ENCODE measurements around the gene DDX3X.
"Not testable (repeated sequence)": the region's sequence is repeated elsewhere in the genome, so short reads cannot be mapped to it uniquely, and the experiment has no call there.

DDX3X gene

GRCh38 chrX:41373989-41374606, 40.1 kb downstream of the DDX3X start:
- no peak for DNase-seq (ENCODE audit: low read depth)

DNA sequence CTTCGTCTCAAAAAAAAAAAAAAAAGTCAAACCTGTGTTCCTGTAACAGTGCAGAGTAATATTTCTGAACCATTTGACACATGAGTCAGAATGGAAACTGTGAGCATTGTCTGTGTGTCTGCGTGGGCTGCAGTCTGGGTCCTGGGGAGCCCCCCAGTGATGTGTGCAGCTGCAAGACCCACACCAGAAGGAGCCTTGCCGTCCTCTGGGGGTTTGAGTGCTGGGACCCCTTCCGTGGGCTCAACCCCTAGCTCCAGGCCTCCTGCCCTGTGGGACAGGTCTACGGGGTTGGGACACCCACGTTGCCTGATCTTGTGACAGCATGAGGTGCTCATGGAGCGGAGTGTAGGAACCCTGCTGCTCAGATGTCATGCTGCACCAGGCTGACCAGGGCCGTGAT, 43.7 kb downstream of the DDX3X start:
- DNase-seq (ENCODE audit: low read depth): no peak

DNA sequence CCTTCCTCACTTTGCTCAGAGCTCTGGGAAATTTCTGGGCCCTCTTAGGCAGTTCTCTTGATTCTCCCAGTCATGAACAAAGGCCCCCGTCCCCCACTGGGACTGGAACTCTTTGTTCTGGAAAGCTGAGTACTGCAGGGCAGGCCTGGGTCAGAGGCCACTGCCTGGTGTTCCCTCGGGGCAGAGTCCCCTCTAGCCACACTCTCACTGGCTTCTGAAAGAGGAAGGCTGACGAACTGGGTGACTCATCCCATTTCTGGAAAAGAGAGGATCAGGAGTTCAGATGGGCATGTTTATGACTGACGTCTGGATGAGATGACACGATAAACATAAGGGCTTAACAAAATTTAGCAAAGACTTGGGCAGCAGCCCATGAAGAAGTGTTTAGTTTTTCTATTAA, 47.7 kb downstream of the DDX3X start:
- DNase-seq (ENCODE audit: low read depth): no peak

- no peak for DNase-seq (ENCODE audit: low read depth)
Observed at GRCh38 chrX:41382714-41383645, 49.0 kb downstream of the DDX3X start.

- no peak for DNase-seq (ENCODE audit: low read depth)
Observed at GRCh38 chrX:41384051-41384705, 50.2 kb downstream of the DDX3X start.

DNA sequence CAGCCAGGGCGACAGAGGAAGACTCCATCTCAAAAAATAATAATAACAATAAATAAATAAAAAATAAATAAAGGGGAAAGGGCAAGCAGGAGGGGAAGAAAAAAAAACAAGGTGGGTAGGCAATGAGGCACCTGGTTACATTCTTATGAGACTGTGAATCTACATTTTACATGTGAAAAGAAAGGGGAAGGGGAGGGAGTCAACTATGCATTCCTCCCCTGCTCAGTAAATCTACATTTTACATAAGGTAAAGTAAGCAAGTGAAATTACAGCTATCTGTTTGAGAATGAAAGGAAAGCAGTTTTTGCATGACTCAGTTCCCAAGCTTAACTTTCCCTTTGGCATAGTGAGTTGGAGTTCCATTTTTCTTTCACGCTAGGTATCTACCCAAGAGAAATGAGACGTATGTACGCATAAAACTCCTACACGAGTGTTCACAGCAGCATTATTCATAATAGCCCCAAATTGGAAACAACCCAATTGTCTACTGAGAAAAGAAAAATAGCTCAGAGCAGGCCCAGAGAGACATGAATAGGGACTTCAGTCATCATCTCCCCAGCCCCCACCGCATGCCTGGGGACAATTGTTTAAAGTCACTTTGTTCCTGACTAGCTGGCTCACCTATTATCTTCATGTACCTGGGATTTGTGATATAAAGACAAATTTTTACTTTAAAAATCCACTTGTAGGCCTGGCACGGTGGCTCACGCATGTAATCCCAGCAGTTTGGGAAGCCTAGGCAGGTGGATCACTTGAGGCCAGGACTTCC, 52.4 kb downstream of the DDX3X start:
- DNase-seq (ENCODE audit: low read depth): no peak

DNA sequence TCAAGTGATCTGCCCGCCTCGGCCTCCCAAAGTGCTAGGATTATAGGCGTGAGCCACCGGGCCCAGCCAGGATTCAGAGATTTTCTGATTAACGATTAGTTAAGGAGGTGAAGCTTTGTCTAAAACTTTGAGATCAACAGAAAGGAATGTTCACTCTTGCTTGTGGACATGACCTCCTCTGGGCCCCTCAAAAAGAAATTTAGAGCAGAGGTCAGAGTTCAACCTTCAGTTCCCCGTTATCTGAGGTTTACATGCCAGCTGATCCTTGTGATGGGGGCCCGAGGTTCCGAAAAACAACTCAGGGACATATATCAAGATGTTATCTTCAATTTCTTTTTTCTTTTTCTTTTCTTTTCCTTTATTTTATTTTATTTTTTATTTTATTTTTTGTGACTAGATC, 54.6 kb downstream of the DDX3X start:
- DNase-seq (ENCODE audit: low read depth): no peak

- no peak for DNase-seq (ENCODE audit: low read depth)
Observed at GRCh38 chrX:41389311-41389888, 55.4 kb downstream of the DDX3X start.

DNA sequence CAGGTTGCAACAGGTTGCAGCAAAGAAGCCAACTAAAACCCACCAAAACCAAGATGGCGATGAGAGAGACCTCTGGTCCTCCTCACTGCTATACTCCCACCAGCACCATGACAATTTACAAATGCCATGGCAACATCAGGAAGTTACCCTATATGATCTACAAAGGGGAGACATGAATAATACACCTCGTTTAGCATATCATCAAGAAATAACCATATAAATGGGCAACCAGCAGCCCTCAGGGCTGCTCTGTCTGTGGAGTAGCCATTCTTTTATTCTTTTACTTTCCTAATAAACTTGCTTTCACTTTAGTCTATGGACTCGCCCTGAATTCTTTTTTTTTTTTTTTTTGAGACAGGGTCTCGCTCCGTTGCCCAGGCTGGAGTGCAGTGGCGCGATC, 56.6 kb downstream of the DDX3X start:
- DNase-seq (ENCODE audit: low read depth): not testable (repeated sequence)

- DNase-seq (ENCODE audit: low read depth): no peak
Observed at GRCh38 chrX:41391606-41392005, 57.6 kb downstream of the DDX3X start.

DNA sequence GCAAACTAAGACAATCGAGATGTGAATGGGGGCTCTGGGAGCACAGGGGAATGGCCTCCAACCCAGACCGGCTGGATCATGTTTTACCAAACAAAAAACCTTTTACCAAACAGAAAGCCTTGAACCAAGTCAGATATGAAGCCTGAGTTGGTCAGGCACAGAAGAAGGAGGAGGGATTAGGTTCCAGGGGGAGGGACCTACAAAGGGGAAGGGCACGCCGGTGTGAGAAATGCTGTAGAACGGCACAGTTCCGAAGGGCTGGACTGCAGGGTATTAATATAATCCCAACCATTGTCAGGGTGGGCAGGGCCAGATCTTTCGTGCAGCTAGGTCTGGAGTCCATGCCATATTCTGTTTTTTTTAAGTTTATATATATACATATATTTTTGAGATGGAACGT, 60.3 kb downstream of the DDX3X start:
- DNase-seq (ENCODE audit: low read depth): no peak

DNA sequence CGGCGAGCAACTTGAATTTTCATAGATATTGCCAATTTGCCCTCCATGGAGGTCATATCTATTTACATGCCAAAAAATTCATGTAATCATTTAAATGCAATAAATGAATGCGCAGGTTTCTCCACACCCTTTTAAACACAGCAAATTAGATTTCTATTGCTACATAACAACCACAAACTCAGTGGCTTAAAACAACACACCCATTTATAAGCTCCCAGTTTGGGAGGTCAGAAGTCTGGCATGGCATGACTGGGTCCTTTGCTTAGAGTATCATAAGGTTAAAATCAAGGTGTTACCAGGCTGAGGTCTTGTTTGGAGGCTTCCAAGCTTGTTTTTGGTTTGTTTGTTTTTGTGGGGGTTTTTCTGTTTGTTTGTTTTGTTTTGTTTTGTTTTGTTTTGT, 63.3 kb downstream of the DDX3X start:
- no peak for DNase-seq (ENCODE audit: low read depth)

DNA sequence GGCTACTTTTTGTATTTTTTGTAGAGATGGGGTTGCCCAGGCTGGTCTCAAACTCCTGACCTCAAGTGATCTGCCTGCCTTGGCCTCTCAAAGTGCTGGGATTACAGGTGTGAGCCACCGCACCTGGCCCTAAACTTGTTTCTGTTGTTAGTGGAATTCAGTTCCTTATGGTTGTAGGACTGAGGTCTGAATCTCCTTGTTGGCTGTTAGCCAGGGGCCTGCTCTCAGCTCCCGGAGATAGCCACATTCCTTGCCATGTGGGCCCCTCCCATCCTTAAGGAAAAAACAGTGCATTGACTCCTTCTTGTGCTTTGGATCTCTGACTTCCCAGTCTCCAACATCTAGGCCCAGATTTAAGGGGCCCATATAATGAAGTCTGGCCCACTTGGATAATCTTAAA, 63.8 kb downstream of the DDX3X start:
- no peak for DNase-seq (ENCODE audit: low read depth)

DNA sequence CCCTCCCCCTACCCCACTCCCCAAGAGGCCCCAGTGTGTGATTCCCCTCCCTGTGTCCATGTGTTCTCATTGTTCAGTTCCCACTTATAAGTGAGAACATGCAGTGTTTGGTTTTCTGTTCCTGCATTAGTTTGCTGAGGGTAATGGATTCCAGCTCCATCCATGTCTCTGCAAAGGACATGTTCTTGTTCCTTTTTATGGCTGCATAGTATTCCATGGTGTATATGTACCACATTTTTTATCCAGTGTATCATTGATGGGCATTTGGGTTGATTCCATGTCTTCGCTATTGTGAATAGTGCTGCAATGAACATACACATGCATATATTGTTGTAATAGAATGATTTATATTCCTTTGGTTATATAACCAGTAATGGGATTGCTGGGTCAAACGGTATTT, 68.6 kb downstream of the DDX3X start:
- not testable (repeated sequence) for DNase-seq (ENCODE audit: low read depth)

GRCh38 chrX:41405551-41405950, 71.6 kb downstream of the DDX3X start:
- no peak for DNase-seq (ENCODE audit: low read depth)

DNA sequence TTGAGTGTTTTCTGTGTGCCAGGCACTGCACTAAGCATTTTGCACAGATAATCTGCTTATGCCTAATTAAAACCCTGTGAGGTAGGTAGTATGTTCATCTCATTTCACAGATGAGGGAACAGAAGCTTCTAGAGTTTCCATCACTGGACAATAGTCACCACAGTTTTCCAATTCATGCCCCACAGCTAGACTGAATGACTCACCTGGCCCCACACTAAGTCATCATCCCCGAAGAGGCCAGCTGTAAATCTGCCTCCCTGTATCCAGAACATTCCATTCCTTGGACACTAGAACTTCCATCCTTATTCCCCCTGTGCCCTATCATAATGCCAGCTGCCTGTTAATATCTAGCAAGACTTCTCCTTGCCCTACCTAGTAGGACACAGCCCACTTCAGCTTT, 72.2 kb downstream of the DDX3X start:
- no peak for DNase-seq (ENCODE audit: low read depth)

GRCh38 chrX:41407816-41408215, 73.9 kb downstream of the DDX3X start:
- no peak for DNase-seq (ENCODE audit: low read depth)

DNA sequence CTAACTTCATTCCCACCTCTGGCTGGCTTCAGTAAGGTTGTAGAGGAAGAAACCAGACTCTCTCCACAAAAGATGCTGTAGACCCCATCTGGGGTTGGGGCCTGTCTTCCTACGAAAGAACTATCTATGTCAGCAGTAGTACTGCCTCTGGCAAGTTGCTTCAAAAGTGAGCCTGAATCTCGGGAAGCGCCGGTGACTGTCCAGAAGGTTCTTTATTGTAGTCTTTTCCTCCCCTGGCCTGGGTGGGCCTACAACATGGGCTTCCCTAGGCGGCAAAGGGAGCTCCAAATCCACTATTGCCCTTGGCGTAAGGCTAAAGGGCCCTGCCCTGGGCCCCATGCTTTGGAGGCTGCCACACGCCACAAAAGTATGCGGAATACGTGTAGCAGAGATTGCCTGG, 74.6 kb downstream of the DDX3X start:
- DNase-seq (ENCODE audit: low read depth): no peak

- DNase-seq (ENCODE audit: low read depth): no peak
Observed at GRCh38 chrX:41409006-41409405, 75.0 kb downstream of the DDX3X start.

GRCh38 chrX:41411222-41411621, 77.3 kb downstream of the DDX3X start:
- DNase-seq (ENCODE audit: low read depth): not testable (repeated sequence)

GRCh38 chrX:41412261-41413081, 78.5 kb downstream of the DDX3X start:
- DNase-seq (ENCODE audit: low read depth): no peak
